HepG2 (cell line): Measurements from ENCODE around the gene INHBC. TPM values are rescaled to one million over a fixed set of nuclear protein-coding genes. Genes with fewer than 3 reads are reported as not detected.

Source experiments
- ATAC-seq: fragments of 200-7000 bp; cut with Tn5 transposase; 3 replicates; pipeline ENCODE4 v1.9.1; 2020; ENCODE audit warnings: mild to moderate bottlenecking, moderate library complexity
- BruUV-seq: library from RNA; stranded (reverse); fragments of 400-500 nt; replicated peaks from 2 replicates; lab custom pipeline; 2021; lab: Mats Ljungman, UMichigan
- CTCF ChIA-PET: fragments of 300-600 bp; formaldehyde crosslinking; extraction: SDS; loops from one replicate; lab custom pipeline; 2021; ENCODE audit warnings: low total read pairs, inconsistent platforms, low intra/inter-chr PET ratio; lab: Yijun Ruan, JAX
- POLR2A ChIA-PET: fragments of 350-600 bp; sonication (Branson Sonifier 250); formaldehyde crosslinking; loops from one replicate; lab custom pipeline; 2020; ENCODE audit warnings: antibody characterized with exemption, inconsistent platforms; lab: Yijun Ruan, JAX
- DNase-seq: peaks from one replicate; pipeline ENCODE4 v3.0.0-alpha.2; 2015; ENCODE audit warnings: low spot score
- FAIRE-seq: peaks from 3 replicates; lab custom pipeline; 2011; peaks lifted over from hg19 to GRCh38; lab: Jason Lieb, UNC
- H2AFZ ChIP-seq: one replicate; pipeline ENCODE4 v1.6.1; 2011; ENCODE audit warnings: low read length, inconsistent platforms
- H3K27ac ChIP-seq: fragments of 300-600 bp; 3 replicates; pipeline ENCODE4 v1.8.0; 2011; ENCODE audit warnings: mixed run types, mild to moderate bottlenecking, mixed read lengths, low read length, inconsistent platforms; ENCODE audit not compliant: insufficient read depth; ENCODE audit errors: extremely low read length
- H3K27me3 ChIP-seq, 2 experiments: fragments of 200-600 bp in 1 of 2; 2 replicates in 1 of 2; 3 replicates in 1 of 2; pipeline versions ENCODE4 v1.6.0 to v1.8.0; 2011; ENCODE audit warnings: low read length in 2 of 2, mild to moderate bottlenecking in 2 of 2, moderate library complexity in 2 of 2, inconsistent platforms in 1 of 2; ENCODE audit not compliant: insufficient read depth in 2 of 2, control insufficient read depth in 1 of 2
- H3K36me3 ChIP-seq, 2 experiments: fragments of 200-600 bp in 1 of 2; replicated peaks in 1 of 2; 2 replicates in 1 of 2; 3 replicates in 1 of 2; pipeline versions ENCODE4 v1.5.1 to v1.8.0; 2011; ENCODE audit warnings: low read length in 2 of 2, inconsistent platforms in 1 of 2; ENCODE audit not compliant: insufficient read depth in 2 of 2, control insufficient read depth in 1 of 2
- H3K4me1 ChIP-seq: 2 replicates; pipeline ENCODE4 v1.5.1; 2012; ENCODE audit warnings: low read length, inconsistent platforms; ENCODE audit not compliant: insufficient read depth
- H3K4me2 ChIP-seq: 2 replicates; pipeline ENCODE4 v1.6.0; 2011; ENCODE audit warnings: low read depth, low read length, inconsistent platforms
- H3K4me3 ChIP-seq, 3 experiments: fragments of 200-600 bp in 1 of 3; sonication (generic), shearing (Covaris generic) in 1 of 3; replicated peaks in 1 of 3; 2 replicates each; pipeline ENCODE4 v1.5.1; 2011 to 2016; ENCODE audit warnings: low read length in 3 of 3, inconsistent platforms in 2 of 3, low read depth in 2 of 3, mild to moderate bottlenecking in 2 of 3, control low read depth in 1 of 3, mixed read lengths in 1 of 3; ENCODE audit not compliant: insufficient read depth in 1 of 3
- H3K79me2 ChIP-seq: one replicate; pipeline ENCODE4 v1.6.1; 2011; ENCODE audit warnings: low read length, inconsistent platforms; ENCODE audit not compliant: insufficient read depth
- H3K9ac ChIP-seq: 2 replicates; pipeline ENCODE4 v1.6.0; 2011; ENCODE audit warnings: mild to moderate bottlenecking, low read depth, low read length, inconsistent platforms; ENCODE audit not compliant: insufficient read depth
- H3K9me3 ChIP-seq: 2 replicates; pipeline ENCODE4 v1.5.1; 2012; ENCODE audit warnings: mild to moderate bottlenecking, low read length
- H4K20me1 ChIP-seq: 2 replicates; pipeline ENCODE4 v1.6.0; 2011; ENCODE audit warnings: inconsistent platforms, mild to moderate bottlenecking, low read length, moderate library complexity; ENCODE audit not compliant: insufficient read depth
- FOXK1 ChIP-seq: sonication (generic); formaldehyde crosslinking; IDR thresholded peaks from 2 replicates; pipeline ENCODE4 v1.4.0; 2020; ENCODE audit warnings: low read depth, missing genetic modification reagents, borderline replicate concordance
- GATAD2A ChIP-seq: IDR thresholded peaks from 2 replicates; pipeline ENCODE4 v1.6.1; 2016
- HDAC1 ChIP-seq: sonication (generic); formaldehyde crosslinking; IDR thresholded peaks from 2 replicates; pipeline ENCODE4 v1.5.1; 2020; ENCODE audit warnings: mild to moderate bottlenecking, missing genetic modification reagents
- HOXA3 ChIP-seq: sonication (generic); formaldehyde crosslinking; IDR thresholded peaks from 2 replicates; pipeline ENCODE4 v1.5.0; 2020; ENCODE audit warnings: missing genetic modification reagents
- KLF16 ChIP-seq, 2 experiments: sonication (generic) in 1 of 2; formaldehyde crosslinking in 1 of 2; IDR thresholded peaks; 2 replicates each; pipeline versions ENCODE4 v1.6.1 to v1.8.0; 2016 to 2023; ENCODE audit warnings: missing genetic modification reagents in 2 of 2, missing compliant biosample characterization in 1 of 2
- NFKB2 ChIP-seq: sonication (generic); formaldehyde crosslinking; IDR thresholded peaks from 2 replicates; pipeline ENCODE4 v1.4.0; 2020; ENCODE audit warnings: missing genetic modification reagents, borderline replicate concordance
- NONO ChIP-seq, 2 experiments: fragments of 450-650 bp in 1 of 2; sonication (generic) in 1 of 2; formaldehyde crosslinking in 1 of 2; IDR thresholded peaks in 1 of 2; conservative IDR thresholded peaks in 1 of 2; 2 replicates each; pipeline versions ENCODE4 v1.6.1 to v1.8.0; 2017 to 2022; ENCODE audit warnings: mild to moderate bottlenecking in 1 of 2, missing genetic modification reagents in 1 of 2, moderate library complexity in 1 of 2
- NR2F1 ChIP-seq, 2 experiments: fragments of 450-650 bp in 1 of 2; formaldehyde crosslinking in 1 of 2; IDR thresholded peaks; 2 replicates each; pipeline versions ENCODE4 v1.5.0 to v1.6.1; 2016 to 2020; ENCODE audit warnings: mild to moderate bottlenecking in 1 of 2, missing compliant biosample characterization in 1 of 2, missing genetic modification reagents in 1 of 2, moderate library complexity in 1 of 2
- PCBP1 ChIP-seq: fragments of 200-400 bp; formaldehyde crosslinking; IDR thresholded peaks from 2 replicates; pipeline ENCODE4 v1.6.1; 2017; ENCODE audit warnings: mild to moderate bottlenecking, low read depth, low read length, borderline replicate concordance
- SAP130 ChIP-seq: IDR thresholded peaks from 2 replicates; pipeline ENCODE4 v1.6.1; 2016; ENCODE audit warnings: low read depth
- SOX6 ChIP-seq, 2 experiments: fragments of 450-650 bp in 1 of 2; sonication (generic) in 1 of 2; formaldehyde crosslinking in 1 of 2; IDR thresholded peaks; 2 replicates each; pipeline versions ENCODE4 v1.4.0 to v1.6.1; 2017 to 2020; ENCODE audit warnings: antibody characterized with exemption in 1 of 2, mild to moderate bottlenecking in 1 of 2, missing genetic modification reagents in 1 of 2
- SP5 ChIP-seq: IDR thresholded peaks from 2 replicates; pipeline ENCODE4 v1.6.1; 2016; ENCODE audit warnings: low read depth, borderline replicate concordance
- TEAD3 ChIP-seq: optimal IDR thresholded peaks from 2 replicates; pipeline ENCODE3; 2016; ENCODE audit warnings: borderline replicate concordance
- TFDP2 ChIP-seq: sonication (generic); formaldehyde crosslinking; IDR thresholded peaks from 2 replicates; pipeline ENCODE4 v1.4.0; 2020; ENCODE audit warnings: missing genetic modification reagents
- ZNF263 ChIP-seq: sonication (generic); formaldehyde crosslinking; IDR thresholded peaks from 2 replicates; pipeline ENCODE4 v1.4.0; 2020; ENCODE audit warnings: missing genetic modification reagents
- ZNF672 ChIP-seq: sonication (generic); formaldehyde crosslinking; IDR thresholded peaks from 2 replicates; pipeline ENCODE4 v1.8.1; 2022; ENCODE audit warnings: missing genetic modification reagents
- WGBS: methylation state at CpG from one replicate; pipeline ENCODE4 v1.1.6; 2017; ENCODE audit warnings: low lambda C conversion rate; 5-methylcytosine and 5-hydroxymethylcytosine counted together
- in situ Hi-C: cut with HindIII; loops from 2 replicates; pipeline ENCODE4 v1.10.0; 2017; ENCODE audit warnings: low pct_unique_long_range_greater_than_20kb; ENCODE audit not compliant: extremely low pct_ligation_motif_present
- intact Hi-C: fragments of 100-400 bp; cut with micrococcal nuclease; formaldehyde crosslinking; loops from one replicate; pipeline ENCODE4 v1.10.0; 2022; ENCODE audit not compliant: unreplicated experiment
- polyA plus RNA-seq, 8 experiments: library from polyadenylated mRNA; depleted of rRNA in 3 of 8; stranded (reverse) in 7 of 8; unstranded in 1 of 8; fragments of >200 nt; fragmentation: Illumina TruSeq in 4 of 8; extraction: Trizol in 4 of 8; gene quantifications; 2 replicates each; pipeline versions ENCODE4 v1.2.1 to v1.2.3, GENCODE V29; 2011 to 2016; ENCODE audit warnings: low read depth in 4 of 8, missing spikeins in 1 of 8, mixed read lengths in 1 of 8; ENCODE audit not compliant: insufficient read depth in 1 of 8
- total RNA-seq, 5 experiments: library from RNA; depleted of rRNA; stranded (reverse); fragments of >200 nt; fragmentation: Illumina TruSeq; extraction: Trizol; gene quantifications; 2 replicates each; pipeline ENCODE4 v1.2.3, GENCODE V29; 2016; ENCODE audit warnings: low read depth in 1 of 5

The INHBC gene
- total and polyA plus RNA-seq, 2 of the 13 experiments (the other 11 are each of a cell fraction or from before 2014, with no cell fraction given) = 1.8 to 13.8 TPM

- no peak for FAIRE-seq
- Histone ChIP-seq H3K4me3 (peak overlapping the region; percentile 53 to 94 (median 68)), H3K9ac (peak overlapping the region; percentile 39; the same call in 1 of the 2 replicates), H2AFZ (no peak overlapping the region), H3K4me1 (peaks cover 55% of the 10 kb centered on the region), H3K27ac (no peak overlapping the region), H4K20me1 (no peaks in the 10 kb centered on the region), H3K4me2 (peak overlapping the region; percentile 99), H3K27me3 (peaks cover 0 to 30% of the 10 kb centered on the region in 2 experiments; a peak in 3 of 5 replicates), H3K9me3 (no peaks in the 10 kb centered on the region), H3K36me3 (no peaks in the 10 kb centered on the region), H3K79me2 (no peaks in the 10 kb centered on the region)
- intact Hi-C loops (loop anchor here (2.0 kb wide), 1 partner anchor 25 kb away; no protein-coding TSS in a partner anchor), in situ Hi-C loops (no loop called here)
- BruUV-seq = no TSS peak
- ATAC-seq = no peak
- 0% methylated on average over 7 of the region's 9 CpGs for WGBS
- ChIA-PET CTCF (interaction anchor here (1.2 kb wide), 1 partner anchor 198 kb away, joined by 4 read pairs; no protein-coding TSS in a partner anchor), POLR2A (interaction anchor here (1.0 to 1.3 kb wide), 2 partner anchors 55 to 58 kb away, joined by 3 to 4 read pairs; no protein-coding TSS in a partner anchor)
- no peak for DNase-seq
- TF ChIP-seq SAP130 (CRISPR knock-in tag) (0 out of 2 replicates have a peak, but pooled peaks have one; percentile 1), ZNF672 (CRISPR knock-in tag) (no peak), NFKB2 (CRISPR knock-in tag) (peak; percentile 31; the same call in 1 of the 2 replicates)
These were observed 27.3 kb downstream of the INHBC start for GRCh38 chr12:57461917-57462250.

GRCh38 chr12:57462251-57462911 lies 27.8 kb downstream of the INHBC start:
- no TSS peak for BruUV-seq
- Histone ChIP-seq H2AFZ (peak overlapping the region; percentile 88), H3K9ac (peak overlapping the region; percentile 39; the same call in 1 of the 2 replicates), H3K27me3 (peaks cover 0 to 35% of the 10 kb centered on the region in 2 experiments; a peak in 3 of 5 replicates), H3K9me3 (no peaks in the 10 kb centered on the region), H3K4me2 (peak overlapping the region; percentile 99), H3K27ac (no peak overlapping the region), H4K20me1 (no peaks in the 10 kb centered on the region), H3K79me2 (no peaks in the 10 kb centered on the region), H3K4me1 (peaks cover 50% of the 10 kb centered on the region), H3K36me3 (no peaks in the 10 kb centered on the region), H3K4me3 (peak overlapping the region; percentile 53 to 94 (median 68))
- DNase-seq (peak; percentile 80), FAIRE-seq (peak; percentile 93), ATAC-seq (peak; percentile 86)
- WGBS = under 1% methylated on average over 11 of the region's 28 CpGs
- CTCF ChIA-PET = interaction anchor here (0.6 to 1.2 kb wide), 4 partner anchors 26 to 199 kb away, joined by 3 to 4 read pairs (median 4); no protein-coding TSS in a partner anchor
- POLR2A ChIA-PET = interaction anchor here (1.0 to 1.3 kb wide), 2 partner anchors 55 to 57 kb away, joined by 3 to 4 read pairs; no protein-coding TSS in a partner anchor
- in situ Hi-C loops (no loop called here), intact Hi-C loops (loop anchor here (2.0 kb wide), 1 partner anchor 24 kb away; no protein-coding TSS in a partner anchor)
- TF ChIP-seq SOX6 (IDR thresholded peaks at IDR 0.05) (no peak), SOX6 (CRISPR knock-in tag; IDR thresholded peaks at IDR 0.05) (peak; percentile 55), ZNF263 (CRISPR knock-in tag) (peak; percentile 92), NONO (IDR thresholded peaks at IDR 0.05) (no peak), NONO (CRISPR knock-in tag; conservative IDR thresholded peaks at IDR 0.05) (0 out of 2 replicates have a peak, but pooled peaks have one; percentile 31), TEAD3 (CRISPR knock-in tag) (peak; percentile 59), HDAC1 (CRISPR knock-in tag) (peak; percentile 41; the same call in 1 of the 2 replicates), SP5 (CRISPR knock-in tag) (peak; percentile 6; the same call in 1 of the 2 replicates), PCBP1 (0 out of 2 replicates have a peak, but pooled peaks have one; percentile 51), NR2F1 (CRISPR knock-in tag; IDR thresholded peaks at IDR 0.05) (no peak), HOXA3 (CRISPR knock-in tag) (peak; percentile 32; the same call in 1 of the 2 replicates), KLF16 (CRISPR knock-in tag; IDR thresholded peaks at IDR 0.05) (peak in 1 of 2 experiments; percentile 57; a peak in 1 of 4 replicates), FOXK1 (peak; percentile 24; the same call in 1 of the 2 replicates), GATAD2A (CRISPR knock-in tag) (peak; percentile 63), TFDP2 (CRISPR knock-in tag) (peak; percentile 21; the same call in 1 of the 2 replicates)
